SK-N-SH (cell line): ENCODE results near the gene ZNF490. TPM values are rescaled to one million over a fixed set of nuclear protein-coding genes. Genes with fewer than 3 reads are reported as not detected.
A peak's percentile ranks its signal among the peaks of the same experiment; 100 is the strongest.

Experiments
- CTCF ChIA-PET: fragments of 300-600, 350-600 bp; formaldehyde crosslinking; extraction: SDS; loops from one replicate; lab custom pipeline; 2021; lab: Yijun Ruan, JAX
- POLR2A ChIA-PET: fragments of 350-600 bp; sonication (Branson Sonifier 250); formaldehyde crosslinking; extraction: SDS; loops from one replicate; lab custom pipeline; 2020; ENCODE audit warnings: antibody characterized with exemption, inconsistent platforms; lab: Yijun Ruan, JAX
- DNase-seq: peaks from one replicate; pipeline ENCODE4 v3.0.0; 2012
- H2AFZ ChIP-seq: fragments of 200-600 bp; sonication (generic); 2 replicates; pipeline ENCODE4 v1.8.1; 2016; ENCODE audit warnings: antibody characterized with exemption, mild to moderate bottlenecking, low read depth
- H3F3A ChIP-seq: fragments of 200-600 bp; sonication (generic); replicated peaks from 2 replicates; pipeline ENCODE3; 2016; ENCODE audit warnings: antibody characterized with exemption, mild to moderate bottlenecking; ENCODE audit not compliant: insufficient read depth
- H3K27ac ChIP-seq, 2 experiments: fragments of 200-500 bp in 1 of 2; fragments of 200-600 bp in 1 of 2; sonication (Bioruptor generic) in 1 of 2; sonication (generic), shearing (Covaris generic) in 1 of 2; 2 replicates each; pipeline versions ENCODE4 v1.5.1 to v1.6.1; 2014 to 2016; ENCODE audit warnings: low read depth in 2 of 2, inconsistent platforms in 1 of 2, low read length in 1 of 2, mild to moderate bottlenecking in 1 of 2, mixed read lengths in 1 of 2
- H3K27me3 ChIP-seq: fragments of 200-600 bp; sonication (generic), shearing (Covaris generic); 2 replicates; pipeline ENCODE4 v1.6.1; 2016; ENCODE audit warnings: mixed run types; ENCODE audit not compliant: insufficient read depth
- H3K36me3 ChIP-seq, 2 experiments: fragments of 200-500 bp in 1 of 2; fragments of 200-600 bp in 1 of 2; sonication (Bioruptor generic) in 1 of 2; sonication (generic) in 1 of 2; replicated peaks in 1 of 2; 2 replicates each; pipeline versions ENCODE3 to v1.5.1; 2014 to 2016; ENCODE audit warnings: low read length in 1 of 2, mild to moderate bottlenecking in 1 of 2; ENCODE audit not compliant: insufficient read depth in 2 of 2, control insufficient read depth in 1 of 2
- H3K4me1 ChIP-seq, 2 experiments: fragments of 200-500 bp in 1 of 2; fragments of 200-600 bp in 1 of 2; sonication (Bioruptor generic) in 1 of 2; sonication (generic), shearing (Covaris generic) in 1 of 2; 2 replicates each; pipeline versions ENCODE4 v1.5.1 to v1.6.1; 2014 to 2016; ENCODE audit warnings: low read depth in 1 of 2, low read length in 1 of 2, mixed run types in 1 of 2; ENCODE audit not compliant: insufficient read depth in 2 of 2, control insufficient read depth in 1 of 2
- H3K4me2 ChIP-seq: fragments of 200-600 bp; sonication (generic), shearing (Covaris generic); 2 replicates; pipeline ENCODE4 v1.6.1; 2017; ENCODE audit warnings: mixed run types
- H3K4me3 ChIP-seq, 2 experiments: fragments of 200-500 bp in 1 of 2; fragments of 200-600 bp in 1 of 2; sonication (Bioruptor generic) in 1 of 2; sonication (generic), shearing (Covaris generic) in 1 of 2; 2 replicates each; pipeline versions ENCODE4 v1.5.1 to v1.8.1; 2014 to 2016; ENCODE audit warnings: low read depth in 2 of 2, inconsistent platforms in 1 of 2, low read length in 1 of 2, mild to moderate bottlenecking in 1 of 2, mixed read lengths in 1 of 2, moderate library complexity in 1 of 2
- H3K79me2 ChIP-seq: fragments of 200-600 bp; sonication (generic); 2 replicates; pipeline ENCODE4 v1.8.1; 2017; ENCODE audit warnings: mild to moderate bottlenecking; ENCODE audit not compliant: insufficient read depth
- H3K9ac ChIP-seq: fragments of 200-600 bp; sonication (generic); 2 replicates; pipeline ENCODE4 v1.6.1; 2017; ENCODE audit warnings: mixed run types
- H3K9me2 ChIP-seq: fragments of 200-600 bp; sonication (generic); 2 replicates; pipeline ENCODE4 v1.6.1; 2017; ENCODE audit warnings: mixed run types
- H3K9me3 ChIP-seq: fragments of 200-600 bp; sonication (generic); 2 replicates; pipeline ENCODE4 v1.6.1; 2017; ENCODE audit warnings: mixed run types, mild to moderate bottlenecking, moderate library complexity
- H4K20me1 ChIP-seq: fragments of 200-600 bp; sonication (generic); 2 replicates; pipeline ENCODE4 v1.6.1; 2017; ENCODE audit warnings: mild to moderate bottlenecking, mixed run types; ENCODE audit not compliant: insufficient read depth
- ELF1 ChIP-seq: IDR thresholded peaks from 2 replicates; pipeline ENCODE4 v1.4.0; 2012
- FOXJ3 ChIP-seq: sonication (generic); formaldehyde crosslinking; IDR thresholded peaks from 2 replicates; pipeline ENCODE4 v1.5.1; 2020; ENCODE audit warnings: mild to moderate bottlenecking, missing genetic modification reagents
- GABPA ChIP-seq: IDR thresholded peaks from 2 replicates; pipeline ENCODE4 v1.4.0; 2012; ENCODE audit warnings: low read depth, mild to moderate bottlenecking
- POLR2AphosphoS5 ChIP-seq: IDR thresholded peaks from 2 replicates; pipeline ENCODE4 v1.6.1; 2012; ENCODE audit warnings: low read depth, low read length
- RCOR1 ChIP-seq: fragments of 150-350 bp; IDR thresholded peaks from 2 replicates; pipeline ENCODE4 v1.6.1; 2017; ENCODE audit warnings: antibody characterized with exemption, low read length
- RFX5 ChIP-seq: IDR thresholded peaks from 2 replicates; pipeline ENCODE4 v1.6.1; 2012; ENCODE audit warnings: mild to moderate bottlenecking, improper control_type of control experiment, low read length
- SIN3A ChIP-seq: IDR thresholded peaks from 2 replicates; pipeline ENCODE4 v1.6.1; 2012; ENCODE audit warnings: low read depth, mild to moderate bottlenecking, low read length, moderate library complexity, borderline replicate concordance
- TAF1 ChIP-seq: IDR thresholded peaks from 2 replicates; pipeline ENCODE4 v1.6.1; 2012; ENCODE audit warnings: low read depth, mild to moderate bottlenecking, low read length, moderate library complexity, borderline replicate concordance
- TCF12 ChIP-seq: IDR thresholded peaks from 2 replicates; pipeline ENCODE4 v1.4.0; 2012
- WGBS: methylation state at CpG from one replicate; pipeline ENCODE4 v1.1.6; 2017; ENCODE audit warnings: low lambda C conversion rate; 5-methylcytosine and 5-hydroxymethylcytosine counted together
- polyA plus RNA-seq, 3 experiments: library from polyadenylated mRNA; depleted of rRNA; stranded (reverse); fragments of >200 nt; gene quantifications; 2 replicates each; pipeline ENCODE4 v1.2.3, GENCODE V29; 2012
- TF ChIP-seq, protein P1 (sequence below): fragments of 150-350 bp; IDR thresholded peaks from 2 replicates; pipeline ENCODE4 v1.6.1; 2017; ENCODE audit warnings: antibody characterized with exemption, low read length, low read depth, borderline replicate concordance
- TF ChIP-seq, protein P2 (sequence below): IDR thresholded peaks from 2 replicates; pipeline ENCODE4; 2012
- TF ChIP-seq, protein P3 (sequence below): fragments of 150-350 bp; IDR thresholded peaks from 2 replicates; pipeline ENCODE4 v1.6.1; 2016; ENCODE audit warnings: mild to moderate bottlenecking, low read depth, low read length
- TF ChIP-seq, protein P4 (sequence below): fragments of 200-600 bp; sonication (generic); IDR thresholded peaks from 2 replicates; pipeline ENCODE4 v1.6.1; 2017; ENCODE audit warnings: antibody characterized with exemption, mild to moderate bottlenecking, moderate library complexity
- TF ChIP-seq, protein P5 (sequence below): IDR thresholded peaks from 2 replicates; pipeline ENCODE4 v1.6.1; 2012; ENCODE audit warnings: mild to moderate bottlenecking, low read depth, low read length, moderate library complexity

ZNF490 gene
- polyA plus RNA-seq, 1 of the 3 experiments (the other 2 are of a cell fraction) = 1.3 TPM

DNA sequence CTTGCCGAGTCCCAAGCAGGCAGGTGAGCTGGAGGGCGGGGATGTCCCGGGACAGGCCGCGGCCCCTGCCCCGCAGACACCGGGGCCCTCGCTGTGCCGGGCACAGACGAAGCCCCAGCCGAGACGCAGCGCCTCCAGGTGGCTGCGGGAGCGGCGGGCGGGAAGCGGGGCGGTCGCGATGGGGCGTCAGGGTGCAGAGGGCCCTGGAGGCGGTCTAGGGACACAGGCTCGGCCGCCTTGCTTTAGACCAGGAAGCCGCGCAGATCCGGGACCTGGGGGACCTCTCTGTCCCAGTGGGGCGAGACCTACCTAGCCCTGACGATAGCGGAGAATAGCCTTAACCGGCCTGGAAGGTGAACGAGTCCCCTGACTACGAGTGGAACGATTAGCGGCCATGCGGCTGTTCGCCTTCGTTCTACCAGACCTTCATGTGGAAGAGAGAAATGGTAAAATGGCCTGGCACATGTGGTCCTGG is 55.1 kb downstream of the ZNF490 start:
- peak; percentile 15 for DNase-seq
- POLR2A ChIA-PET = no interaction called here
- no peaks in the 10 kb centered on the region for H3K9me2 ChIP-seq
- H3K4me3 ChIP-seq = no peak overlapping the region
- H3F3A ChIP-seq = peaks cover 17% of the 10 kb centered on the region
- WGBS = 89% methylated on average over 36 of the region's 39 CpGs
- no peak overlapping the region for H3K27ac ChIP-seq
- no peak overlapping the region for H2AFZ ChIP-seq
- H4K20me1 ChIP-seq = no peaks in the 10 kb centered on the region
- peaks cover 0 to 2% of the 10 kb centered on the region in 2 experiments; a peak in 1 of 4 replicates for H3K4me1 ChIP-seq
- TF ChIP-seq, protein P1, sequence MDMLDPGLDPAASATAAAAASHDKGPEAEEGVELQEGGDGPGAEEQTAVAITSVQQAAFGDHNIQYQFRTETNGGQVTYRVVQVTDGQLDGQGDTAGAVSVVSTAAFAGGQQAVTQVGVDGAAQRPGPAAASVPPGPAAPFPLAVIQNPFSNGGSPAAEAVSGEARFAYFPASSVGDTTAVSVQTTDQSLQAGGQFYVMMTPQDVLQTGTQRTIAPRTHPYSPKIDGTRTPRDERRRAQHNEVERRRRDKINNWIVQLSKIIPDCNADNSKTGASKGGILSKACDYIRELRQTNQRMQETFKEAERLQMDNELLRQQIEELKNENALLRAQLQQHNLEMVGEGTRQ = no peak
- TF ChIP-seq FOXJ3 = no peak
- TF ChIP-seq, protein P2, sequence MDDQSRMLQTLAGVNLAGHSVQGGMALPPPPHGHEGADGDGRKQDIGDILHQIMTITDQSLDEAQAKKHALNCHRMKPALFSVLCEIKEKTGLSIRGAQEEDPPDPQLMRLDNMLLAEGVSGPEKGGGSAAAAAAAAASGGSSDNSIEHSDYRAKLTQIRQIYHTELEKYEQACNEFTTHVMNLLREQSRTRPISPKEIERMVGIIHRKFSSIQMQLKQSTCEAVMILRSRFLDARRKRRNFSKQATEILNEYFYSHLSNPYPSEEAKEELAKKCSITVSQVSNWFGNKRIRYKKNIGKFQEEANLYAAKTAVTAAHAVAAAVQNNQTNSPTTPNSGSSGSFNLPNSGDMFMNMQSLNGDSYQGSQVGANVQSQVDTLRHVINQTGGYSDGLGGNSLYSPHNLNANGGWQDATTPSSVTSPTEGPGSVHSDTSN = no peak
- TF ChIP-seq, all 33 proteins: peak for 0
- Histone ChIP-seq H3K79me2 (peaks cover 4% of the 10 kb centered on the region), H3K36me3 (no peaks in the 10 kb centered on the region), H3K4me2 (no peak overlapping the region), H3K27me3 (no peaks in the 10 kb centered on the region), H3K9ac (no peak overlapping the region), H3K9me3 (no peaks in the 10 kb centered on the region)
- CTCF ChIA-PET = interaction anchor here (0.9 kb wide), 1 partner anchor 14 kb away, joined by 3 read pairs; no protein-coding TSS in a partner anchor

DNA sequence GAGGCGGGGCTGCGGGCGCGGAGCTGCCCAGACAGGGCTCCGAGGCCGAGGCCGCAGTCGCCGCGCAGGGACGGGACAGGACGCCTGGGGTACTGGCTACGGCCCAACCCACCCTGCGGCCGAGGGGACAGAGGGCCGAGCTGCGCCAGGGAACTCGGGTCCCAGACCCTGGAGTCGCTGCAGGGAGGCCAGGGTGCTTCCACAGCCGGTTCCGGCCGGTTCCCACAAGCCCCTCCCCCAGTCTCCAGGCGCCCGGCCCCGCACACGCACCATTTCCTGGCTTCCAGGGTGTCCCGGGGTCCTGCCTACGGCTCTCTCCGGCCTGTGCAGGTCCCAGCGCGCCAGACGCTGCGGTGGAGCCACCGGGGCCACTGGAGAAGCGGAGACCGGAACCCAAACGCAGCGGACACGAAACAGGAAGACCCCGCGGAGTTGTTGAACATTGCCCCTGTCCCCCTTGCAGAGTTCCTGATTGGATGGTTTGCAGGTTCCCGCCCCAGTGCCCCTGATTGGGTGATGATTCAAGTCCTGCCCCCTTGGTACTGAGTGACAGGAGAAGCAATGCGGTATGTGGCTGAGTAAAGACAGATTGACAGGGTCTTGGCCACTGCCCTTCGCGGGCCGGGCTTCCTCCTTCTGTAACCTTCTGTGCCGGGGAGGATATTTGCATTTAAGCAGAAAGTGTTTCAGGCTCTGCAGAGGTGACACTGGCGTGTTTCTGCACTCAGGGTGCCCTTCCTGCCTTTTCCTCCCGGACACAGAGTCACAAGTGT is 59.4 kb downstream of the ZNF490 start, which contains the start of gene ZNF564:
ZNF564 (minus strand) TSS at position 423 of the 773 bp plus-strand sequence; CDS start at position 273, 150 bp downstream.
- H2AFZ ChIP-seq = peak within 1 kb of the TSS; percentile 90
- H3K36me3 ChIP-seq = peaks cover 0 to 29% of the 10 kb centered on the region in 2 experiments
- no peaks in the 10 kb centered on the region for H3K9me3 ChIP-seq
- H3K4me3 ChIP-seq = peak within 1 kb of the TSS; percentile 71 to 89
- peak; percentile 97 for DNase-seq
- H3K9me2 ChIP-seq = no peaks in the 10 kb centered on the region
- H3K4me2 ChIP-seq = peak within 1 kb of the TSS; percentile 70
- CTCF ChIA-PET = interaction anchor here (0.9 to 2.7 kb wide), 6 partner anchors 10 to 516 kb away, joined by 3 to 16 read pairs (median 4); partner anchors contain the start of gene ZNF433
- peak within 1 kb of the TSS; percentile 91 for H3K27ac ChIP-seq
- no peaks in the 10 kb centered on the region for H4K20me1 ChIP-seq
- H3K79me2 ChIP-seq = peaks cover 46% of the 10 kb centered on the region
- H3K27me3 ChIP-seq = no peaks in the 10 kb centered on the region
- POLR2A ChIA-PET = interaction anchor here (1.1 kb wide), 1 partner anchor 56 kb away, joined by 7 read pairs; no protein-coding TSS in a partner anchor
- H3K4me1 ChIP-seq = peaks cover 0 to 7% of the 10 kb centered on the region in 2 experiments; a peak in 1 of 4 replicates
- WGBS = 2% methylated on average over 12 of the region's 49 CpGs
- peak within 1 kb of the TSS; percentile 86 for H3K9ac ChIP-seq
- peaks cover 17% of the 10 kb centered on the region for H3F3A ChIP-seq
- TF ChIP-seq RFX5 (no peak), RCOR1 (no peak), TAF1 (peak; percentile 71), ELF1 (peak; percentile 81), TCF12 (0 out of 2 replicates have a peak, but pooled peaks have one; percentile 4), SIN3A (0 out of 2 replicates have a peak, but pooled peaks have one; percentile 19), POLR2AphosphoS5 (peak; percentile 85), GABPA (peak; percentile 83)
- TF ChIP-seq, protein P3, sequence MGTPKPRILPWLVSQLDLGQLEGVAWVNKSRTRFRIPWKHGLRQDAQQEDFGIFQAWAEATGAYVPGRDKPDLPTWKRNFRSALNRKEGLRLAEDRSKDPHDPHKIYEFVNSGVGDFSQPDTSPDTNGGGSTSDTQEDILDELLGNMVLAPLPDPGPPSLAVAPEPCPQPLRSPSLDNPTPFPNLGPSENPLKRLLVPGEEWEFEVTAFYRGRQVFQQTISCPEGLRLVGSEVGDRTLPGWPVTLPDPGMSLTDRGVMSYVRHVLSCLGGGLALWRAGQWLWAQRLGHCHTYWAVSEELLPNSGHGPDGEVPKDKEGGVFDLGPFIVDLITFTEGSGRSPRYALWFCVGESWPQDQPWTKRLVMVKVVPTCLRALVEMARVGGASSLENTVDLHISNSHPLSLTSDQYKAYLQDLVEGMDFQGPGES = peak; percentile 94
- TF ChIP-seq, protein P2 = peak; percentile 100
- TF ChIP-seq, protein P4, sequence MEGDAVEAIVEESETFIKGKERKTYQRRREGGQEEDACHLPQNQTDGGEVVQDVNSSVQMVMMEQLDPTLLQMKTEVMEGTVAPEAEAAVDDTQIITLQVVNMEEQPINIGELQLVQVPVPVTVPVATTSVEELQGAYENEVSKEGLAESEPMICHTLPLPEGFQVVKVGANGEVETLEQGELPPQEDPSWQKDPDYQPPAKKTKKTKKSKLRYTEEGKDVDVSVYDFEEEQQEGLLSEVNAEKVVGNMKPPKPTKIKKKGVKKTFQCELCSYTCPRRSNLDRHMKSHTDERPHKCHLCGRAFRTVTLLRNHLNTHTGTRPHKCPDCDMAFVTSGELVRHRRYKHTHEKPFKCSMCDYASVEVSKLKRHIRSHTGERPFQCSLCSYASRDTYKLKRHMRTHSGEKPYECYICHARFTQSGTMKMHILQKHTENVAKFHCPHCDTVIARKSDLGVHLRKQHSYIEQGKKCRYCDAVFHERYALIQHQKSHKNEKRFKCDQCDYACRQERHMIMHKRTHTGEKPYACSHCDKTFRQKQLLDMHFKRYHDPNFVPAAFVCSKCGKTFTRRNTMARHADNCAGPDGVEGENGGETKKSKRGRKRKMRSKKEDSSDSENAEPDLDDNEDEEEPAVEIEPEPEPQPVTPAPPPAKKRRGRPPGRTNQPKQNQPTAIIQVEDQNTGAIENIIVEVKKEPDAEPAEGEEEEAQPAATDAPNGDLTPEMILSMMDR = 0 out of 2 replicates have a peak, but pooled peaks have one; percentile 7
- TF ChIP-seq, protein P5, sequence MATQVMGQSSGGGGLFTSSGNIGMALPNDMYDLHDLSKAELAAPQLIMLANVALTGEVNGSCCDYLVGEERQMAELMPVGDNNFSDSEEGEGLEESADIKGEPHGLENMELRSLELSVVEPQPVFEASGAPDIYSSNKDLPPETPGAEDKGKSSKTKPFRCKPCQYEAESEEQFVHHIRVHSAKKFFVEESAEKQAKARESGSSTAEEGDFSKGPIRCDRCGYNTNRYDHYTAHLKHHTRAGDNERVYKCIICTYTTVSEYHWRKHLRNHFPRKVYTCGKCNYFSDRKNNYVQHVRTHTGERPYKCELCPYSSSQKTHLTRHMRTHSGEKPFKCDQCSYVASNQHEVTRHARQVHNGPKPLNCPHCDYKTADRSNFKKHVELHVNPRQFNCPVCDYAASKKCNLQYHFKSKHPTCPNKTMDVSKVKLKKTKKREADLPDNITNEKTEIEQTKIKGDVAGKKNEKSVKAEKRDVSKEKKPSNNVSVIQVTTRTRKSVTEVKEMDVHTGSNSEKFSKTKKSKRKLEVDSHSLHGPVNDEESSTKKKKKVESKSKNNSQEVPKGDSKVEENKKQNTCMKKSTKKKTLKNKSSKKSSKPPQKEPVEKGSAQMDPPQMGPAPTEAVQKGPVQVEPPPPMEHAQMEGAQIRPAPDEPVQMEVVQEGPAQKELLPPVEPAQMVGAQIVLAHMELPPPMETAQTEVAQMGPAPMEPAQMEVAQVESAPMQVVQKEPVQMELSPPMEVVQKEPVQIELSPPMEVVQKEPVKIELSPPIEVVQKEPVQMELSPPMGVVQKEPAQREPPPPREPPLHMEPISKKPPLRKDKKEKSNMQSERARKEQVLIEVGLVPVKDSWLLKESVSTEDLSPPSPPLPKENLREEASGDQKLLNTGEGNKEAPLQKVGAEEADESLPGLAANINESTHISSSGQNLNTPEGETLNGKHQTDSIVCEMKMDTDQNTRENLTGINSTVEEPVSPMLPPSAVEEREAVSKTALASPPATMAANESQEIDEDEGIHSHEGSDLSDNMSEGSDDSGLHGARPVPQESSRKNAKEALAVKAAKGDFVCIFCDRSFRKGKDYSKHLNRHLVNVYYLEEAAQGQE = 0 out of 2 replicates have a peak, but pooled peaks have one; percentile 23
